Mesothelial cell of epicardium (in vitro differentiated cells): ENCODE data around the gene HLA-A. TPM values are rescaled to one million over a fixed set of nuclear protein-coding genes. Genes with fewer than 3 reads are reported as not detected.

Experiments
- DNase-seq, 2 experiments: peaks; one replicate each; pipeline ENCODE4 v3.0.0; 2021; ENCODE audit warnings: low spot score in 2 of 2; ENCODE audit not compliant: unreplicated experiment in 2 of 2
- H3K27ac Mint-ChIP-seq: 2 replicates; pipeline ENCODE4 v1.8.0; 2021; ENCODE audit warnings: mixed read lengths
- H3K27me3 Mint-ChIP-seq: 2 replicates; pipeline ENCODE4 v1.8.0; 2021; ENCODE audit warnings: low read depth, mixed read lengths
- H3K36me3 Mint-ChIP-seq: 2 replicates; pipeline ENCODE4 v1.8.0; 2021; ENCODE audit warnings: mixed read lengths
- H3K4me1 Mint-ChIP-seq: 2 replicates; pipeline ENCODE4 v1.8.0; 2021; ENCODE audit warnings: mixed read lengths
- H3K4me3 Mint-ChIP-seq: 2 replicates; pipeline ENCODE4 v1.8.0; 2021; ENCODE audit warnings: mild to moderate bottlenecking, moderate library complexity, mixed read lengths
- H3K9me3 Mint-ChIP-seq: 2 replicates; pipeline ENCODE4 v1.8.0; 2021; ENCODE audit warnings: mixed read lengths
- CTCF ChIP-seq: fragments of 200-600 bp; sonication (generic); IDR thresholded peaks from one replicate; pipeline ENCODE4 v1.5.0; 2021; ENCODE audit warnings: antibody characterized with exemption; ENCODE audit not compliant: unreplicated experiment
- total RNA-seq: library from RNA; stranded (reverse); gene quantifications from 3 replicates; pipeline ENCODE4 v1.2.1, GENCODE V29; 2021

HLA-A gene
- total RNA-seq, 1 donor from 2014 or later, result 115 TPM

- TF ChIP-seq CTCF, result no peak
- Mint-ChIP-seq H3K27ac (no peak overlapping the region), H3K36me3 (no peaks in the 10 kb centered on the region), H3K4me1 (peaks cover 31% of the 10 kb centered on the region), H3K27me3 (peaks cover 35% of the 10 kb centered on the region), H3K4me3 (no peak overlapping the region), H3K9me3 (no peaks in the 10 kb centered on the region)
- no peak for DNase-seq
Measured at GRCh38 chr6:29968905-29969304, 26.6 kb downstream of the HLA-A start.

GRCh38 chr6:29970711-29971110 lies 28.4 kb downstream of the HLA-A start:
- Mint-ChIP-seq H3K4me1 (peaks cover 26% of the 10 kb centered on the region), H3K27ac (no peak overlapping the region), H3K36me3 (no peaks in the 10 kb centered on the region), H3K9me3 (no peaks in the 10 kb centered on the region), H3K4me3 (no peak overlapping the region), H3K27me3 (peaks cover 53% of the 10 kb centered on the region)
- no peak for DNase-seq
- no peak for TF ChIP-seq CTCF

- Mint-ChIP-seq H3K4me3 (peak overlapping the region; percentile 82), H3K27ac (no peak overlapping the region), H3K9me3 (no peaks in the 10 kb centered on the region), H3K4me1 (peaks cover 22% of the 10 kb centered on the region), H3K27me3 (peaks cover 82% of the 10 kb centered on the region), H3K36me3 (no peaks in the 10 kb centered on the region)
- DNase-seq, result no peak
- no peak for TF ChIP-seq CTCF
Measured at GRCh38 chr6:29974901-29975560, 32.7 kb downstream of the HLA-A start.

GRCh38 chr6:29975561-29975907 lies 33.2 kb downstream of the HLA-A start:
- TF ChIP-seq CTCF, result no peak
- no peak for DNase-seq
- Mint-ChIP-seq H3K9me3 (no peaks in the 10 kb centered on the region), H3K4me1 (peaks cover 22% of the 10 kb centered on the region), H3K27me3 (peaks cover 80% of the 10 kb centered on the region), H3K36me3 (no peaks in the 10 kb centered on the region), H3K4me3 (peak overlapping the region; percentile 82), H3K27ac (no peak overlapping the region)

GRCh38 chr6:29976253-29976587 lies 33.9 kb downstream of the HLA-A start:
- Mint-ChIP-seq H3K36me3 (no peaks in the 10 kb centered on the region), H3K27me3 (peaks cover 85% of the 10 kb centered on the region), H3K9me3 (no peaks in the 10 kb centered on the region), H3K4me3 (peak overlapping the region; percentile 82), H3K4me1 (peaks cover 22% of the 10 kb centered on the region), H3K27ac (peak overlapping the region; percentile 80)
- DNase-seq, result no peak
- no peak for TF ChIP-seq CTCF
